Prostate gland (tissue), 2 donors: ENCODE results near the gene ST6GALNAC3.

Experiments
- CTCF ChIP-seq, 4 experiments: fragments of 200-600 bp in 2 of 4; fragments of 450-650 bp in 2 of 4; sonication (generic) in 2 of 4; IDR thresholded peaks; 1 replicate in 3 of 4; 2 replicates in 1 of 4; pipeline ENCODE4 v1.5.1; 2016 to 2019; ENCODE audit warnings: antibody characterized with exemption in 4 of 4, mild to moderate bottlenecking in 2 of 4, moderate library complexity in 2 of 4
- POLR2A ChIP-seq: fragments of 450-650 bp; IDR thresholded peaks from one replicate; pipeline ENCODE4 v1.6.1; 2016; ENCODE audit warnings: antibody characterized with exemption, mild to moderate bottlenecking

GRCh38 chr1:76352741-76353435 lies 278.3 kb downstream of the ST6GALNAC3 start:
- TF ChIP-seq CTCF (IDR thresholded peaks at IDR 0.05) (no peak), POLR2A (no peak)
